ENCODE measurements around the gene PRKAR1B. TPM values are rescaled to one million over a fixed set of nuclear protein-coding genes. Genes with fewer than 3 reads are reported as not detected.

PRKAR1B gene
- total and polyA plus RNA-seq, 10 of the 15 experiments (the other 5 are each of a cell fraction or from before 2014, with no cell fraction given), result 1.4 to 45.6 (median 19.3) TPM

- TF ChIP-seq STAT1 (conservative IDR thresholded peaks at IDR 0.05), result no peak
- TF ChIP-seq YBX1 (IDR thresholded peaks at IDR 0.05), result no peak
- no peak for TF ChIP-seq NR2F1 (conservative IDR thresholded peaks at IDR 0.05)
- TF ChIP-seq EZH2 (IDR thresholded peaks at IDR 0.05; ENCODE audit: borderline replicate concordance, control insufficient read depth, low read depth, low read length), result no peak
- no peak for TF ChIP-seq IKZF2 (IDR thresholded peaks at IDR 0.05)
- no peak for TF ChIP-seq PBX3 (IDR thresholded peaks at IDR 0.05; ENCODE audit: insufficient replicate concordance, low read depth, low read length)
- TF ChIP-seq KAT2A (conservative IDR thresholded peaks at IDR 0.05; ENCODE audit: control insufficient read depth, low read depth, low read length), result no peak
- no peak for TF ChIP-seq POLR2A (IDR thresholded peaks at IDR 0.05; ENCODE audit: low read depth, low read length)
- no peak for TF ChIP-seq SREBF2 (IDR thresholded peaks at IDR 0.05; ENCODE audit: low read length)
- no peak for TF ChIP-seq E2F4 (IDR thresholded peaks at IDR 0.05; ENCODE audit: low read depth, low read length)
- no peak for TF ChIP-seq ZBTB40 (IDR thresholded peaks at IDR 0.05; ENCODE audit: borderline replicate concordance)
These were observed 159.7 kb downstream of the PRKAR1B start (continued) for GRCh38 chr7:567305-567883.

All from GM12878 (cell line).